K562 (cell line): ENCODE data around the gene INTS13. TPM values are rescaled to one million over a fixed set of nuclear protein-coding genes. Genes with fewer than 3 reads are reported as not detected.

Experiments used
- DNMT1 ChIP-seq: fragments of 450-650 bp; IDR thresholded peaks from 2 replicates; pipeline ENCODE4 v1.6.1; 2016; ENCODE audit warnings: antibody characterized with exemption, mild to moderate bottlenecking
- FOXK2 ChIP-seq, 2 experiments: fragments of 450-650 bp; IDR thresholded peaks in 1 of 2; conservative IDR thresholded peaks in 1 of 2; 2 replicates each; pipeline ENCODE4 v1.6.1; 2016; ENCODE audit warnings: low read depth in 2 of 2, mild to moderate bottlenecking in 1 of 2
- IFI16 ChIP-seq: fragments of 250-450 bp; sonication (Bioruptor Pico); IDR thresholded peaks from 2 replicates; pipeline ENCODE4 v2.1.2; 2022; ENCODE audit warnings: mild to moderate bottlenecking, inconsistent platforms
- MXI1 ChIP-seq: IDR thresholded peaks from 2 replicates; pipeline ENCODE4 v1.6.1; 2011; ENCODE audit warnings: low read depth, mild to moderate bottlenecking, improper control_type of control experiment, low read length
- SRSF1 ChIP-seq: fragments of 200-400 bp; formaldehyde crosslinking; IDR thresholded peaks from 2 replicates; pipeline ENCODE4 v1.6.1; 2017; ENCODE audit warnings: mild to moderate bottlenecking, low read depth, low read length, moderate library complexity
- TAF9B ChIP-seq: fragments of 450-650 bp; IDR thresholded peaks from 2 replicates; pipeline ENCODE4 v1.6.1; 2018; ENCODE audit warnings: mild to moderate bottlenecking; ENCODE audit not compliant: partially characterized antibody
- TFAM ChIP-seq: fragments of 250-450 bp; sonication (Bioruptor Pico); conservative IDR thresholded peaks from 2 replicates; pipeline ENCODE4 v1.5.0; 2021; ENCODE audit warnings: mild to moderate bottlenecking, moderate library complexity
- ZBTB7A ChIP-seq: IDR thresholded peaks from 2 replicates; pipeline ENCODE4 v1.6.1; 2011; ENCODE audit warnings: low read depth, mild to moderate bottlenecking, low read length, moderate library complexity, borderline replicate concordance; ENCODE audit not compliant: control insufficient read depth
- ZNF316 ChIP-seq: fragments of 450-650 bp; IDR thresholded peaks from 2 replicates; pipeline ENCODE4 v1.6.1; 2016
- ZNF444 ChIP-seq: fragments of 250-450 bp; sonication (Bioruptor Pico); IDR thresholded peaks from 2 replicates; pipeline ENCODE4 v1.4.0; 2020; ENCODE audit warnings: mild to moderate bottlenecking, moderate library complexity
- polyA plus RNA-seq, 8 experiments: library from polyadenylated mRNA; depleted of rRNA in 4 of 8; stranded (reverse) in 5 of 8; unstranded in 3 of 8; fragments of >200 nt; fragmentation: Nextera tagmentation in 2 of 8; fragmentation: Illumina TruSeq in 1 of 8; extraction: Ambion mirVana in 2 of 8; extraction: Trizol in 1 of 8; gene quantifications; 2 replicates each; pipeline versions ENCODE4 v1.2.1 to v1.2.3, GENCODE V29; 2011 to 2014; ENCODE audit warnings: inconsistent platforms in 1 of 8, missing spikeins in 1 of 8
- total RNA-seq, 7 experiments: library from RNA; depleted of rRNA in 6 of 7; stranded (reverse); fragments of >200 nt in 6 of 7; fragmentation: Illumina TruSeq in 2 of 7; extraction: Trizol in 2 of 7; gene quantifications; 2 replicates each; pipeline versions ENCODE4 v1.2.1 to v1.2.3, GENCODE V29; 2011 to 2021; ENCODE audit warnings: low replicate concordance in 1 of 7
- TF ChIP-seq, protein P1 (sequence below): fragments of 450-650 bp; IDR thresholded peaks from 2 replicates; pipeline ENCODE4 v1.6.1; 2016; ENCODE audit warnings: low read depth
- TF ChIP-seq, protein P2 (sequence below), 2 experiments: IDR thresholded peaks in 1 of 2; conservative IDR thresholded peaks in 1 of 2; 2 replicates each; pipeline ENCODE4 v1.6.1; 2016; ENCODE audit warnings: low read depth in 2 of 2, mild to moderate bottlenecking in 1 of 2, missing compliant biosample characterization in 1 of 2, missing genetic modification characterization in 1 of 2, moderate library complexity in 1 of 2
- TF ChIP-seq, protein P3 (sequence below): fragments of 450-650 bp; IDR thresholded peaks from 2 replicates; pipeline ENCODE4 v1.7.1; 2018; ENCODE audit warnings: mild to moderate bottlenecking, low read depth; ENCODE audit not compliant: partially characterized antibody

Gene INTS13
- total and polyA plus RNA-seq, 9 of the 15 experiments (the other 6 are each of a cell fraction or from before 2014, with no cell fraction given): 48.3 to 91.8 (median 78.1) TPM

DNA sequence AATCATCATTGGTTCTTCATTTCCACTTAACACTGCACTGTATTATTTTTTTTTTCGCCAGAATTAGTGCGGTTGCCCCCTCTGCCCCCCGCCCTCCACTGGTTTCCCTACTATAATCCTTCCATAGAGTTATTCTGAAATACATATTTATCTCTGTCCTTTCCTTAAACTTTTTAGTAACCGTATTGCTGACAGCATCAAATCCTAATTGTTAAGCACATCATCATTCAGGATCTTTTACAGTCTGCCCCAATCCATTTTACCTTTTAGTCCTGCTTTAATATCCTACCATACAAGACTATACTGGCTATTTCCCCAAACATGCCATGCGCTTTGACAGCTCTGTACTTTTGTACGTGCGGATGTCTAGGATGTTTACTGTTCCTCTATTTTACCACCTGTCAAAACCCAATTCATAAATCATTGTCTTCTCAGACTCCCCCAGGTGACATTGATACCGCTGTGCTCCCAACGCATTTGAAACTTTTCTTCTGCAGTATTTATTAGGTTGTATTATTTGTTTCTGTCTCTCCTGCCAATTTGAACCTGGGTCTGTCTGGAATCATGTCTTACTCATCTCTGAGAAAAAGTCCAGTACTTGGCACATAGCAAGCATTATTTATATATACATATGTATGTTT lies 1.5 kb upstream of the INTS13 start (continued):
- TF ChIP-seq, protein P1, sequence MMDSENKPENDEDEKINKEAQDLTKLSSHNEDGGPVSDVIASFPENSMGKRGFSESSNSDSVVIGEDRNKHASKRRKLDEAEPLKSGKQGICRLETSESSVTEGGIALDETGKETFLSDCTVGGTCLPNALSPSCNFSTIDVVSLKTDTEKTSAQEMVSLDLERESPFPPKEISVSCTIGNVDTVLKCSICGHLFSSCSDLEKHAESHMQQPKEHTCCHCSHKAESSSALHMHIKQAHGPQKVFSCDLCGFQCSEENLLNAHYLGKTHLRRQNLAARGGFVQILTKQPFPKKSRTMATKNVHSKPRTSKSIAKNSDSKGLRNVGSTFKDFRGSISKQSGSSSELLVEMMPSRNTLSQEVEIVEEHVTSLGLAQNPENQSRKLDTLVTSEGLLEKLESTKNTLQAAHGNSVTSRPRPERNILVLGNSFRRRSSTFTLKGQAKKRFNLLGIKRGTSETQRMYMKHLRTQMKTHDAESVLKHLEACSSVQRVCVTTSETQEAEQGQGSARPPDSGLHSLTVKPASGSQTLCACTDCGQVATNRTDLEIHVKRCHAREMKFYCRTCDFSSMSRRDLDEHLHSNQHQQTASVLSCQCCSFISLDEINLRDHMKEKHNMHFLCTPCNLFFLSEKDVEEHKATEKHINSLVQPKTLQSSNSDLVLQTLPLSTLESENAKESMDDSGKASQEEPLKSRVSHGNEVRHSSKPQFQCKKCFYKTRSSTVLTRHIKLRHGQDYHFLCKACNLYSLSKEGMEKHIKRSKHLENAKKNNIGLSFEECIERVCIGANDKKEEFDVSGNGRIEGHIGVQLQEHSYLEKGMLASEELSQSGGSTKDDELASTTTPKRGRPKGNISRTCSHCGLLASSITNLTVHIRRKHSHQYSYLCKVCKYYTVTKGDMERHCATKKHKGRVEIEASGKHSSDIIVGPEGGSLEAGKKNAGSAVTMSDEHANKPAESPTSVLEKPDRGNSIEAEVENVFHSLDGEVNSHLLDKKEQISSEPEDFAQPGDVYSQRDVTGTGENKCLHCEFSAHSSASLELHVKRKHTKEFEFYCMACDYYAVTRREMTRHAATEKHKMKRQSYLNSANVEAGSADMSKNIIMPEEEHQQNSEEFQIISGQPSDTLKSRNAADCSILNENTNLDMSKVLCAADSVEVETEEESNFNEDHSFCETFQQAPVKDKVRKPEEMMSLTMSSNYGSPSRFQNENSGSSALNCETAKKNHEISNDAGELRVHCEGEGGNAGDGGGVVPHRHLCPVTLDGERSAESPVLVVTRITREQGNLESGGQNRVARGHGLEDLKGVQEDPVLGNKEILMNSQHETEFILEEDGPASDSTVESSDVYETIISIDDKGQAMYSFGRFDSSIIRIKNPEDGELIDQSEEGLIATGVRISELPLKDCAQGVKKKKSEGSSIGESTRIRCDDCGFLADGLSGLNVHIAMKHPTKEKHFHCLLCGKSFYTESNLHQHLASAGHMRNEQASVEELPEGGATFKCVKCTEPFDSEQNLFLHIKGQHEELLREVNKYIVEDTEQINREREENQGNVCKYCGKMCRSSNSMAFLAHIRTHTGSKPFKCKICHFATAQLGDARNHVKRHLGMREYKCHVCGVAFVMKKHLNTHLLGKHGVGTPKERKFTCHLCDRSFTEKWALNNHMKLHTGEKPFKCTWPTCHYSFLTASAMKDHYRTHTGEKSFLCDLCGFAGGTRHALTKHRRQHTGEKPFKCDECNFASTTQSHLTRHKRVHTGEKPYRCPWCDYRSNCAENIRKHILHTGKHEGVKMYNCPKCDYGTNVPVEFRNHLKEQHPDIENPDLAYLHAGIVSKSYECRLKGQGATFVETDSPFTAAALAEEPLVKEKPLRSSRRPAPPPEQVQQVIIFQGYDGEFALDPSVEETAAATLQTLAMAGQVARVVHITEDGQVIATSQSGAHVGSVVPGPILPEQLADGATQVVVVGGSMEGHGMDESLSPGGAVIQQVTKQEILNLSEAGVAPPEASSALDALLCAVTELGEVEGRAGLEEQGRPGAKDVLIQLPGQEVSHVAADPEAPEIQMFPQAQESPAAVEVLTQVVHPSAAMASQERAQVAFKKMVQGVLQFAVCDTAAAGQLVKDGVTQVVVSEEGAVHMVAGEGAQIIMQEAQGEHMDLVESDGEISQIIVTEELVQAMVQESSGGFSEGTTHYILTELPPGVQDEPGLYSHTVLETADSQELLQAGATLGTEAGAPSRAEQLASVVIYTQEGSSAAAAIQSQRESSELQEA: no peak
- TF ChIP-seq ZNF444 (CRISPR knock-in tag) (no peak), ZBTB7A (no peak), TFAM (CRISPR knock-in tag) (no peak), FOXK2 (conservative IDR thresholded peaks at IDR 0.05 in 1 of 2, IDR thresholded peaks at IDR 0.05 in 1 of 2; ENCODE audit: low read depth in 2 of 2) (peak in 1 of 2 experiments; percentile 78; a peak in 2 of 4 replicates), MXI1 (0 out of 2 replicates have a peak, but pooled peaks have one; percentile 30), SRSF1 (no peak), ZNF316 (peak; percentile 62), DNMT1 (no peak), TAF9B (peak; percentile 14), IFI16 (CRISPR knock-in tag) (no peak)
- TF ChIP-seq, protein P2, sequence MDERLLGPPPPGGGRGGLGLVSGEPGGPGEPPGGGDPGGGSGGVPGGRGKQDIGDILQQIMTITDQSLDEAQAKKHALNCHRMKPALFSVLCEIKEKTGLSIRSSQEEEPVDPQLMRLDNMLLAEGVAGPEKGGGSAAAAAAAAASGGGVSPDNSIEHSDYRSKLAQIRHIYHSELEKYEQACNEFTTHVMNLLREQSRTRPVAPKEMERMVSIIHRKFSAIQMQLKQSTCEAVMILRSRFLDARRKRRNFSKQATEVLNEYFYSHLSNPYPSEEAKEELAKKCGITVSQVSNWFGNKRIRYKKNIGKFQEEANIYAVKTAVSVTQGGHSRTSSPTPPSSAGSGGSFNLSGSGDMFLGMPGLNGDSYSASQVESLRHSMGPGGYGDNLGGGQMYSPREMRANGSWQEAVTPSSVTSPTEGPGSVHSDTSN (CRISPR knock-in tag; IDR thresholded peaks at IDR 0.05; ENCODE audit: low read depth): 0 out of 2 replicates have a peak, but pooled peaks have one; percentile 29
- TF ChIP-seq, protein P2 (tag; conservative IDR thresholded peaks at IDR 0.05; ENCODE audit: low read depth): peak; percentile 83
- TF ChIP-seq, protein P3, sequence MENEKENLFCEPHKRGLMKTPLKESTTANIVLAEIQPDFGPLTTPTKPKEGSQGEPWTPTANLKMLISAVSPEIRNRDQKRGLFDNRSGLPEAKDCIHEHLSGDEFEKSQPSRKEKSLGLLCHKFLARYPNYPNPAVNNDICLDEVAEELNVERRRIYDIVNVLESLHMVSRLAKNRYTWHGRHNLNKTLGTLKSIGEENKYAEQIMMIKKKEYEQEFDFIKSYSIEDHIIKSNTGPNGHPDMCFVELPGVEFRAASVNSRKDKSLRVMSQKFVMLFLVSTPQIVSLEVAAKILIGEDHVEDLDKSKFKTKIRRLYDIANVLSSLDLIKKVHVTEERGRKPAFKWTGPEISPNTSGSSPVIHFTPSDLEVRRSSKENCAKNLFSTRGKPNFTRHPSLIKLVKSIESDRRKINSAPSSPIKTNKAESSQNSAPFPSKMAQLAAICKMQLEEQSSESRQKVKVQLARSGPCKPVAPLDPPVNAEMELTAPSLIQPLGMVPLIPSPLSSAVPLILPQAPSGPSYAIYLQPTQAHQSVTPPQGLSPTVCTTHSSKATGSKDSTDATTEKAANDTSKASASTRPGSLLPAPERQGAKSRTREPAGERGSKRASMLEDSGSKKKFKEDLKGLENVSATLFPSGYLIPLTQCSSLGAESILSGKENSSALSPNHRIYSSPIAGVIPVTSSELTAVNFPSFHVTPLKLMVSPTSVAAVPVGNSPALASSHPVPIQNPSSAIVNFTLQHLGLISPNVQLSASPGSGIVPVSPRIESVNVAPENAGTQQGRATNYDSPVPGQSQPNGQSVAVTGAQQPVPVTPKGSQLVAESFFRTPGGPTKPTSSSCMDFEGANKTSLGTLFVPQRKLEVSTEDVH: no peak
